ENCODE measurements around the gene RBM6.
"Not testable (repeated sequence)": the region's sequence is repeated elsewhere in the genome, so short reads cannot be mapped to it uniquely, and the experiment has no call there.

RBM6 gene

GRCh38 chr3:49939858-49940666, at the start of gene RBM6:
RBM6 (plus strand) TSS chr3:49940150; CDS start chr3:49962642, 22,492 bp downstream.
- peak; percentile 91 for DNase-seq

DNA sequence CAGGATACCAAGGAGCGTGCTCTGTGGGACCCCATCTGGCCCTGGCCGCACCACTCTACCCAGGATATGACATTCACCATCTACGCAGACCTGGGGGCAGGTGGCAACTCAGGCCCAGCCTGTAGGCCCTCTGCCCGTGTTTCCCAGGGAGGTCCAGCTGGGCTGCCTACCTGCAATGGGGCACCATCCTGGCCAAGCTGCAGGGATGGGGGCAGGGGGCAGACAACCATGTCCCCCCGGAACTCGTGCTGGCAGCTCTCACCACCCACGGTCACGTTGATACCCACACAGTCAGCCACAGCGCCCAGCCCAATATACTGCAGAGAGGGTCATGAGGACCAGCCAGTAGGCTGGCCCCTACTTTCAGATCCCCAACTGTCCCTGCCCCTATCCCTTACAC, 44.2 kb upstream of the RBM6 start:
- DNase-seq = no peak

- DNase-seq = no peak
These were observed 43.6 kb upstream of the RBM6 start for GRCh38 chr3:49896345-49896744.

DNA sequence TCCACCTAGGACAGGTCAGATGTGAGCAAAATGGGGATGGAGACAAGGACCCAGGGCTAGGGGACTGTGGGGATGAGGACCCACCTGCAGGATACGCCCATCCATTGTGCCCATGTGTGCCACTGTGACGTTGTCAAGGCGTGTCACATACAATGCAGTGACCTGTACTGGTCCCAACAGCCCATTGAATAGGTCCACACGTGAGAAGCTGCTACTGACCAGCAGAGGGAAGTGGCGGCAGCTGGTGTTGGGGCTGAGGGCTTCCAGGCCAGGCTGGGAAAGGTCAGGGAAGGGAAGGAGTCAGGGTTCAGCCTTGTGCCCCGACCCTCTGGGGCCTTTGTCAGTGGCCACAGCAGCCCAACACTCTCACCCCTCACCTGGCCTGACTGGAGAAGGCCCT, 41.0 kb upstream of the RBM6 start:
- no peak for DNase-seq

- DNase-seq = no peak
These were observed 40.1 kb upstream of the RBM6 start for GRCh38 chr3:49899815-49900214.

DNA sequence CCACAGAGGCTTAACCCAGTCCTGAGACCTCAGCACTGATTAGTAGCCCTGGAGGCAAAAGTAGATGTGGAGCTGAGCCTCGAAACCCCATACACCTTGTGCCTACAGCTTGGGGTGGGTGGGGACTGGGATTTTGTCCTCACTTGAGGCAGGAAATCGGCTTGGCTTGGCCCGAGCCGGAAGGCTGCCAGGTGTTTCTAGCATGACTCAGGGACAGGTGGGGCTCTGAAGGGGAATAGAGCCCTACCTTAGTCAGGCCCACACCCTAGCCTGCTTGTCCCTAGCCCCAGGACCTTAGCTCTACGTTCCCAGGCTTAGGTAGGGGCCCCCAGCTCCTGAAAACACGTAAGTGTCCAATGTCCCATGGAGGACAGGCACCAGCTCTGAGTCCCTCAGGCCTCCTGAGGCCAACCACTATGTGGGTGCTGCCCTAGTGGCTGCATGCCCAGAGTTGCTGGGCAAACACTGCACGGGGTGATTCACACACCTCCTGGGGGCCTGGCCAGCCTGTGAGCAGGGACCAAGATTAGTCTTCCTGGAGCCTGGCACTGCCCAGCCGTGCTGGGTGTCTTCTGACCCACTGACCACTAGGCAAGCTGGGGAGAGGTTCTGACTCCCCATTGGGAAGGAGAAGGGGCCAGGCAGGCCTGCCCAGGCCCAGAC, 39.3 kb upstream of the RBM6 start:
- DNase-seq = no peak

DNA sequence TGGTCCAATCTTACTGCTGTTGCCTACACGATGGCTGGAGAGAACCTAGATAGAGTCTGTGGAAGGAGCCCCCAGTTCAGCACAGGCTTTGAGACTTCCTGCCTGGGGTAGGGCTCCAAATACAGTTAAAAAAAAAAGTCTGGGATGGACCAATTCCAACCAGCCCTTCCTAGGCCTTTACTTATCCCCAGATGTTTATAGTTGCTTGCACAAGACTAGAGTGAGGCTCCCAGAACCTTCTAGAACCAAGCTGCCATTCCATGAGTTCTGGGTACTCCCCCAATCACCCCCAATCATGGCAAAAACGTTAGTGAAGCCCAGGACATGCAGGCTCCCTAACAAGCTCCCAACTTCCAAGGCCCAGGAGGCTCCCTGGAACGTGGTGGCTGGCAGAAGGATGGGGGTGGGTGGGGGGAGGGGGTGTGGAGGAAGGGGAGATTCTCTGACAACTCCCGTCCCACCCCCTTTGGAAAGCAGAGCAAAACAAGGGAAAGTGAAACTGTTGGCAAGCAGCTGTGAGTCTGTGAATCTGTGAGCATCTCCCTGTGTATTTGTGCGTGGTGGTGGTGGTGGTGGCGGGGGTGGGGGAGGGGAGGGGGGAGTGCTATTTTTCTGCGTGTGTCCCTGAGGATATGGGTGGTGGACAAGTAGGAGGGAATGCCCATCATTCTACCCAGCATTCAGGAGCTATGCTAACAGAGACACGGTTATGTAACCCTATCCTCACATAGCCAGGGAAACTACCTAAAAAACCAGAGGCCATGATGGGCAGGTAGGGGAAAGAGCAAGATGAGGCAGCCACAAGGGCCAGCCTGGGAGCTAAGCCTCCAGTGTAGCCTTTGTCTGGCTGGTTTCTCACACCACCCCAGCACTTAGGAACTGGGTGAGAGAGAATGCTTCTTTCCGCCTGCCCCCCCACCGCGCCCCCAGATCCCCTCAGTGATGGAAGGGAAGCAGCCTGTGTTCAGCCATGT, 38.3 kb upstream of the RBM6 start:
- DNase-seq = no peak

DNA sequence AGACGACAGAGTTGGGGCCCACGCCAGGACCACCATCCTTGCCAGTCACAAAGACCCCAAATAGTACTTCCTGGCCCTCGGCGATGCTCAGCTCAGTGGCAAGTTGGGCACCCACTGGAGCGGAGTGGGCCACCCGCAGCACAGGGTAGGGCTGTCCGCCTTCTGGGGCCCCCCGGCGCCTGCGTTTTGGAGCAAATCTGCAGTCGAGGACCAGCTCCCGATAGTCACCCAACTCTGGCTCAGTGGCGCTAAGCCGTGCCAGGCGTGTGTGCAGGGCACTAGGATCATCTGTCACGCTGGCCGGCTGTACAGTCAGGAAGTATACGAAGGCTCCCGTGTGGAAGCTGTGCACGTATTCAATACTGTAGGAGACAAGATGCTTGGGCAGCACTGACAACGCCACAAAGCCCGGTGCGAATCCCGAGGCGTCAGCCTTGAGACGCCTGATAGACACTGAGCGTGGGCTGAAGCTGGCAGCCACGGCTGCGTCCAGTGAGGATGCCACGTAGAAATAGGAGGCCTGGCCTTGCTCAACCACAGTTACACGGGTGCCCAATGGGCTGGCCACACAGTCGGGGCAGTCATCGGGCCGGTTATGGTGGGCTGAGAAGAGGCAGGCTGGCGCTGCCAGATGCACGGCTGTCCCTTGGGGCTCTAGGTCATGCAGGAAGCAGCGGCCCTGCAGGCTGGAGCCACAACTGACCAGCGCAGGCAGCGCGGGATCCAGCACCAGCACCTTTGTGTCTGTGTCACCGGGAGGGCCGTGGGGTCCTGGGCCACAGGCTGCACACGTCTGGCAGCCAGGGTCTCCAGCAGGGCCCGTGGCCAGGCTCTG, 37.2 kb upstream of the RBM6 start:
- DNase-seq = no peak

DNA sequence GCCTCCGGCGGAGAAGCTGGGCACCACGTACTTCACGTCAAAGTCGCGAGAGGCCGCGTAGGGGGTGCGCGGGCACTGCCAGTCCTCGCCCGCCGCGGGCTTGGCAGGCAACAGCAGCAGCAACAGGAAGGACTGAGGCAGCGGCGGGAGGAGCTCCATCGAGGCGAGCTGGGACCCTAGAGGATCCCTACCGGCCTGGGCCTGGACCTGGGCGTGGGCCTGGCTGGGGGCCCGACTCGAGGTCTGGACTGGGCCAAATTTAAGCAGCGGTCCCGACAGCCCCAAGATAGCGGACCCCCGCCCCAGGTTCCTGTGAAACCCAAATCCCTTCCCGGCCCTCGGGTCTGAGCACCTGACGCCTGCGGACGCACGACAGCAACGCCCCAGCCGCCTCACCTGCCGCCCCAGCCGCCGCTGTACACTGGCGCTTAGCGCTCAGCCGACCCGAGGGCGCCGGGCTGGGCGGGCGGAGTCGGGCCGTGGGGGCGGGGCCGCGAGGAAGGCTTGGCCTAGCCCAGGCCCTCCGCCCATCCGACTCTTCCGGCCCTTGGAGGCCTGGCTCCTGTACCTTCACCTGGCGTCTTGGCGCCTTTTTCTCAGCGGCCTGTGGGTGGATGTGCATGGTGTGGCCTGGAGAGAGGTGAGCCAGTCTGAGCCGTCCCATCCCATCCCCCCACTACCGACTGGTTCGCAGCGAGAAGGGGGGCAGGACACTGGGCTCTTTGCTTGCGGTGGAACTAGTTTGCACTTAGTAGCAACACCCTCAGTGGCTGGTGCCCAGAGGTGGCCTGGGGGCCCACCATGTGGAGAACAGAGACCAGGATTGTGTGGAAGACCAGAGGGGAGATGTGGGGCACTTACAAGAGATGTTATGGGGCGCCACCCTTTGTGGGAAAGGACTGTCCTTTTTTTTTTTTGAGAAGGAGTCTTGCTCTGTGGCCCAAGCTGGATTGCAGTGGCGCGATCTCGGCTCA, 36.2 kb upstream of the RBM6 start, which contains the start of gene MST1R:
TSS of gene MST1R (minus strand) at position 423 of the 974 bp plus-strand sequence. CDS start at position 159, 264 bp downstream.
- peak; percentile 75 for DNase-seq

- DNase-seq = not testable (repeated sequence)
These were observed 35.5 kb upstream of the RBM6 start for GRCh38 chr3:49904448-49904847.

DNA sequence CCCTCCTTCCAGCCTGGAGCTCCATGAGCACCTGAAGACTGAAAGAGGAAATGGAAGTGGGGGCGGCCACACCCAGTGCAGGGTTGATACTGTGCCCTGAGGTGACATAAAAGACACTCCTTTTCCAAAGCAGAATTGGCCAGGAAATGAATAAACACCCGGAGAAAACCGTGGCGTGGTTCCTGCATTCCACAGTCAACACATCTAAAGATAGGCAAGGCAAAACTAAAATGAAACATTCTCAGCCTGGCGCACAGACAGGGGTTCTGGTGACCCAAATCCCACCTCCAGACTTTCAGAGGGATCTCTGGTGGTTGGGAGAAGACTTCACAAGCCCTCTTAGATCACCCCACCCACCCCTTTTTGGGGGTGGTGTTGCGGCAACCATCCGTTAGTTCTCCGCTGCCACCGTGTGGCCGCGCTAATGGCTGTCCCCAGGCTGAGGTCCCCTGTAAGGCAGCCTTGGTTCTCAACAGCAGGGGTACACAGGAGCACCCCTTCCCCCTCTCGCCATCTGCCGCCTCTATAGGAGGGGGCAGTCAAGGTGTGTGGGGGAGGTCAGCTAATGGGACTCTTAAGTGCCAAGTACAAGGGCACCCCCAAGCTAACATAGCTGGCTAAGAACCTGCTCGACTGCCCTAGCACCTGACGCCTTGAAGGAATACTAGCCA, 33.7 kb upstream of the RBM6 start:
- DNase-seq = peak; percentile 25

DNA sequence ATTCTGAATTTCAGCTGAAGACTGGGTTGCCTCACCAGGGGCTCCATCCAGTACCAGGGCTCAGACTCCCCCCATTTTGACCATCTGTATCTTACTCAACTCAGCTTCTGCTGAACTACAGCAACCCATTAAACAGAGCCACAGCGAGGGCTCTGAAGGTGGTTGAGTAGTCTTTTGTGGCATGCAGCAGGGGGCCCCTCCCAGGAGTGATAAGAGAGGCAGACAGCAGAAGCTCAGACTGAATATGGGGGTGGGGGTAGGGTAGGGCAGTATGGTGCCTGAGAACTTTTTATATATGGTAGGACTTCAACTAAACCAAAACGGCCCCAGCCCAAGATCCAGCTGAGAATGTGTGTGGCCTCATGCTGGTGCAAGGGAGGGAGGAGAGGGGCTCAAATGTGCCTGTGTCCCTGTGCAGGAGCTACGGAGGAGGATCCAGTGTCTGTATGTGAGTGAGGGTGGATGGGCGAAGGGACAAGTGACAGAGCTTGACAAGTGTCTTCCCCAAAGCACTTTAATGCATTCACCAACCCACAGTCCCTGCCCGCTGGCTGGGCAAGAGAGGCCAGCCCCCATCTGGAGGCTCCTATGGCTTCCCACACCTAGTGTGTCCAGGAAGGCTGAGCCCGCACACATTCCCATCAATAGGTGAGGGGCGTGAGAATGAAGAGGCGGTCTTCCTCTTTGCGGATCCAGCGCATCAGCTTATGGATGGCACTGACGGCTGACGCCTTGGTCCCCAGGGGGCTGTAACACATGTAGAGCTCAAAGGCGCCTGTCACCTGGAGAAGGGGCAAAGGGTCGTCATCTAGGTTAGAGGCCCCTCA, 31.4 kb upstream of the RBM6 start:
- DNase-seq = no peak

DNA sequence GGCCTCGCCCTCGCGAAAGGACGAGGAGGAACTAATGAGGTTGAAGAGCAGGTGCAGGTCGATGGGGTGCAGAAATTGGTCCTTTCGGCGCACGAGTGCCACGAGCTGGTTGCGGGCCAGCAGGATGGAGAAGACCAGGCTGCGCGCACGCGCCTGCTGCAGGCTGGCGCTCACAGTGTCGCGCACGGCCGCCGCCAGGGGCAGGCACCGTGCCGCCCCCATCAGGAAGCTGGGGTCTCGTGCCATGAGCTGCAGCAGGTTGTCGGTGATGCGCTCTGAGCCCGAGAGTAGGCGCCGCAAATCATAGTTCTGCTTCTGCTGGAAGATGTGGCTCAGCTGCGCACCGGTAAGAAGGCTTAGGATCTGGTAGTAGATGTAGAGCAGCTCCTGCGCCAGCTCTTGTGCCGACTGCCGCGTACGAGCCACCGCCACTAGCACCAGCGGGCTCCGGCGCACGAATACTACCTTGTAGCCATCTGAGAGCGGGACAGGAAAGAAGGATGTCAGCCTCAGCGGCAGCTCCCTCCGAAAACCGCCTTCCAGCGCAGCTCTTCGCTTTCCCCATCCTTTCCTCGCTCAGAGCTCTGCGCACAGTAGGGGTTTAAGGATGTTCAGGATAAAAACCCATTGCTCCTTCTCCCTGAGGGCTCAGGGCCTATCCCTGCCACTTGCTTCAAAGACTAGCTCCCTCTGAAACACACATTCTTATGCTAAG, 29.4 kb upstream of the RBM6 start:
- DNase-seq = no peak

- no peak for DNase-seq
These were observed 28.9 kb upstream of the RBM6 start for GRCh38 chr3:49911124-49911420.

DNA sequence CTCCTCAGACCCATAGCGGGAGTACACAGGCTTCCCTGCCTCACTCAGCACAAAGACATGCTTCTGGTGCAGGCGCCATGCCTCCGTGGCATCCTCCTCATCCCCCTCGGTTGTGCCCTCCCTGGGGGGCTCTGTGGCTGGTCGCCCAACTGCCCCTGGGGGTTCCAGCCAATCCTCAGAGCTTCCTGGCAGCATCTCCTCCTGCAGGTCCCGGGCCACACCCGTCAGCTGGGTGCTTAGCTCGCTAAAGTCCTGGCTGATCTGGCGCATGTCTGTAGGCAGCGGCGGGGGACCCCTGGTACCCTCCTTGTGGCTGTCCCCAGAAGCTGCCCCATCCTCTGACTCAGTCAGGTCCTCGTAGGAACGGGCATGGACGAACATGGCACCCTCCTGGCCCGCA, 28.3 kb upstream of the RBM6 start:
- no peak for DNase-seq

GRCh38 chr3:49912881-49913281, 27.1 kb upstream of the RBM6 start:
- no peak for DNase-seq

DNA sequence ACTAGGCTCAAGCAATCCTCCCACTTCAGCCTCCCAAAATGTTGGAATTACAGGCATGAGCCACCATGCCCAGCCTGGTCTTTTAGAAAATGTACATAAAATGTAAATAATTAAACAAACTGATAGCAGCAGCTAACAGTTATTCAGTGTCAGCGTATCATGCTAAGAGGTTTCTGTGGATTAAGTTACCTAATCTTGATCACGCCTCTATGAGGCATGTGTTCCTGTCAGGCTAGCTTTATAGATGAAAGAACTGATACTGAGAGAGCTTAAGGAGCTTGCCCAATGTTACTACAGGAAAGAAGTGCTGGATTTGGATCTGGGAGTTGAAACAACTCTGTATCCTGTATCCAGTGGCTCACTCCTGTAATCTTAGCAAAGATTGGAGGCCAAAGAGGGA, 25.0 kb upstream of the RBM6 start:
- DNase-seq = no peak

DNA sequence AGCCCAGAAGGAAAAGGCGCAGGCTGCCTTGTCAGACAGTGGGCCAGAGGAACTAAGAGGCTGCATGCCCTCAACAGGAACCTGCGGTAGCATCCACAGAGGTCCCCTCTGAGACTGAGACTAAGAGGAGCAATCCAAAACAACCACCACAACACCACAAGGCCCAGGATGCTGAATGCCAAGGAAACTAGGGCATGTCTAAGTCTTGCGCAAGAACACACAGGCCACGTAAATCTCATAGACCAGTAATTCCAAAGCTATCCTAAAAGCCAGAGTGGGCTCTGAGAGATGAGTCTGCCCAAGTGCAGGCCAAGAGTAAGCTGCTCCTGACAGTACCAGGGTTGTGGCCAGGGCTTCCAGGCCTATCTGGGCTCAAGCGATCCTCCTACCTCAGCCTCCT, 23.3 kb upstream of the RBM6 start:
- DNase-seq = no peak
